GM19438 (cell line): ENCODE measurements around the gene LRRC45.
"Not testable (repeated sequence)": the region's sequence is repeated elsewhere in the genome, so short reads cannot be mapped to it uniquely, and the experiment has no call there.

Experiments used
- ATAC-seq: cut with Tn5 transposase; IDR thresholded peaks from one replicate; pipeline ENCODE4 v1.9.1; 2021; ENCODE audit warnings: low read depth; ENCODE audit not compliant: unreplicated experiment

Gene LRRC45

DNA sequence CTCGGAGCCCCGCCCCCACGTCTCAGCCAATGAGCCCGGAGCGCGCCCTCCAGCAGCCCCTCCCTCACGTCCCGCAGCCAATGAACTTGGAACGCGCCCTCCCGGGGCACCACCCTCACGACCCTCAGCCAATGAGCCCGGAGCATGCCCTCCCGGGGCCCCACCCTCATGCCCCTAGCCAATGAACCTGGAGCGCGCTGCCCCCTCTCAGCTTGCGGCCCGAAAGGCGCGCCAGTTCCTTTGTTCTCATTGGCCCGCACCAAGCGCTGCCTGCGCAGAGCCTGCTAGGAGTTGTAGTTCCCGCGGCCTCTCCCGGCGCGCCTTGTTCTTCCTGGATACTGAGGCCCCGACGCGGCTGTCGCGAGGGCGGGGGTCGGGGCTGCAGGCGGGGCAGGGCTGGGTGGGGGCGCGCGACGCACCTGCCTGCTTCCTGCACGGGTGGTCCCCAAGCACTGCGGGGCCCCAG is at the start of gene LRRC45:
TSS of gene LRRC45 (plus strand) at position 325 of the 466 bp plus-strand sequence. CDS start 339 bp downstream, outside the sequence.
- ATAC-seq: peak; percentile 82

DNA sequence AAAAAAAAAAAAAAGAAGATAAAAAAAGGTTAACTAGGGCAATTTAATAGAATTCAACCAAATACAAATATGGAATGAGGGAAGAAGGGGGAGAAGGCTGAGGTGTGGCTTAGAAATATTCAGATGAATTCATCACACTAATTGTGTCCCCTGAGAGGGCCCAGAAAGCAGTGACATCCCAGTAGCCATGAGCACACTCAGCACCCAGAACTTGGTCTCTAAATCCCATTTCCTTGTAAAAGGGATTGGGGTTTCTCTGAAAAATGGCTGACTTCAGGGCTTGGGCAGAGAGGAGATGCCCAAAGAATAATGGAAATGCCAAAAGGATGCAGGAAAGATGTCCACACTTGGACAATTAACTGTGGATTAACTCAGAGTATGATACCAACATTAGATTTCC is 49.7 kb upstream of the LRRC45 start:
- ATAC-seq: no peak

DNA sequence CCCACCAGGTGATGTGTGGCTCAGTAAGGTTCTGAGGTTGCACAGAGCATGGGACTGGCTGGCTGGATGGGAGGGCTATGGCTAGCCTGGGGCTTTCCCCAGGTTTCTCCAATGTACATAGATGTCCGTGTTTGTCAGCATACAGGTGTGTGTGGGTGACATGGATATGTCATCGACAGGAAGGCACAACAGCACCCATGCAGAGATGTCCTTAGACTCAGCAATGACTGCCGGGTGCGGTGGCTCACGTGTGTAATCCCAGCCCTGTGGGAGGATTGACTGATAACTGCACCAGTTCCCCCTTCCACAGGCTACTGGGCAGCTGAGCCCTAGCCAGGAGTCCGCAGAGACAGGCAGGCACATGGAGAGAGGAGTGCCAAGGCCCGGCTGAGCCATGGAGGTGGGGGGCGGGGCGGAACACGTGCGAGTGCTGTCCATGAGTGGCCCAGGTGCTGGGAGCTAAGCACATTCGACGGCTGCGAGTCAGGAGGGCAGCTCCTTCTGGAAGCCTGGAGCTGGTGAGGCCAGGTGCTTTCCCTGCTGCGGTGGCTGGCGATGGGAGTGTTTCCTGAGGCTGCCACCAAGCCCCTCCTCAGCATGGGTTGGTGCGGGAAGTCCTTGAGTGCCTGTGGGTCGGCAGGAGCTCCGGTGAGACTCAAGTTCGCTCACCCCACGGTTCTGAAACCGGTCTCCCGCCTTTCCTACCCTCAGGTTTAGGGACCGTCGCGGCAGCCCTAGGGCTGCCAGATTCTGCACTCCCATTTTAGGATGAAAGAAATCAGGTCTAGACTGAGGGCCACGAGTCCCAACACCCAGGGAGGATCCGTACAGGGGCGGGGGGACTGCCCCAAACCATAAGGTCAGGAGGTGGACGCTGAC is 46.5 kb upstream of the LRRC45 start:
- ATAC-seq: peak; percentile 10

DNA sequence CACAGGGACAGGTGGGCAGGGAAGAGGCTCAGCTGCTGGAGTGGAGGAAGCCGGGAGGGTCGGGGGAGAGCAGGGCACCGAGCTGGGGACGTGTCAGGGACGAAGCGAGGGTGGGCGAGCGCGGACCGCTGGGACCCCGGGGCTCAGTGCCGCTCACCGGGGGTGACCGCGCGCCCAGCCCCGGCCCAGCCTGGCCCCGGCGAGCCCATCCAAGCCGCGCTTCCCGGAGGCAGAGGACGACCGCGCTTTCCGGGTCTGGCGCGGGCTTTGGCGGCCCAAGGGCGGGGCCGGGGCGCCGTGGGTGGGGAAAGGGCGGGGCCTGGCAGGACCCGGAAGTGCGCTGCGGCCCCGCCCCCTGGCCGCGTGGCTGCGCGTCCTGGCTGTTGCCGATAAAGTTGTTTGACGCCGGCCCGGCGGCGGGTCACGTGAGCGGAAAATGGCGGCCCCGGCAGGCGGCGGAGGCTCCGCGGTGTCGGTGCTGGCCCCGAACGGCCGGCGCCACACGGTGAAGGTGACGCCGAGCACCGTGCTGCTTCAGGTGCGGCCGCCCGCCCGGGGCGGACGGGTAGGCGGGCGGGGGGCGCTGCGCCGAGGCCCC is 45.8 kb upstream of the LRRC45 start, which contains the start of gene ASPSCR1:
TSS of gene ASPSCR1 (plus strand) at position 419 of the 598 bp plus-strand sequence. CDS start at position 437, 18 bp downstream.
- ATAC-seq: peak; percentile 75

DNA sequence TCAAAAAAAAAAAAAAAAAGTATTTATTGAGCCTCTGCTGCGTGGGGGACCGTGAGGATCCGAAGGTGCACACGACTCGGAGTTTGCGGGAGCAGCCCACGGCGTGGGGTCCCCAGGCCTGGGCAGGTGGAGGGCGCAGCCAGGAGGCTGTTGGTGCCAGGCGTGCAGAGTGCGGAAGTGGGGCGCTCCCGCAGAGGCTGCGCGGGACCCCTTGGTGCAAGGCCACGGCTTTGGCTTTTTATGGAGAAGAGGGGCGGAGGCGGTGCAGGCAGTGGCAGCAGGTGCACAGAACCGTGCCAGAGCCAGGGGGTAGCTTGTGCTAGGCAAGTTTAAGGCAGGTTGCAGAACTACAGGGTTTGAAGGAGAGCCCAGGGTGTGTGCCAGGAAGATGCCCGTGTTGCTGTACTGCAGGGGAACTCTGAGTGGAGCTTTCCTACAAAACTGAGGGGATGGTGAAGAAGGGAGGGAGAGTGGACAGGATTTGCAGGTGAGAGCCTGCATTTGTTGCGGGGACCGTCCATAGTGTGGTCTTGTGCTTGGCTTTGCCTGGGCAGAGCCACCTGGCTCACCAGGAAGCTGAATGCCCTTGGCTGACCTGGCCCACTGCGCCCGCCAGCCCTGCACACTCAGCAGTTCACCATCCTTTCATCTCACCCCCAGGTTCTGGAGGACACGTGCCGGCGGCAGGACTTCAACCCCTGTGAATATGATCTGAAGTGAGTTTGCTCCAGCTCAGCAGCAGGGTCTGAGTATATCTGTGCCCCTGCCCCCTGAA is 44.4 kb upstream of the LRRC45 start:
- no peak for ATAC-seq

DNA sequence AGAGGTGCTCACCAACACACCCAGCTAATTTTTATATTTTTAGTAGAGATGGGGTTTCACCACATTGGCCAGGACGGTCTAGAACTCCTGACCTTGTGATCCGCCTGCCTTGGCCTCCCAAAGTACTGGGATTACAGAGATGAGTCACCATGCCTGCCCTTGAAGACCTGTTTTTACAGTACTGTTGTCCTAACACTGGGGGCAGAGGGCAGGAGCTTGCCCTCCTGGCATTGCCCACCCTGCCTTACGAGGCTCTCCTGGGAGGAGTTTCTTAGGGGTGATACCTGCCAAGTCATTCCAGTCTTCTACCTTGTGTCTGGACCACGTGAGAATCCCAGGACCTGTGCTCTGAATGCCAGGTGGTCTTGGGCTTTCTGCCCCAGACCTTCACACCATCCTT is 43.0 kb upstream of the LRRC45 start:
- no peak for ATAC-seq

DNA sequence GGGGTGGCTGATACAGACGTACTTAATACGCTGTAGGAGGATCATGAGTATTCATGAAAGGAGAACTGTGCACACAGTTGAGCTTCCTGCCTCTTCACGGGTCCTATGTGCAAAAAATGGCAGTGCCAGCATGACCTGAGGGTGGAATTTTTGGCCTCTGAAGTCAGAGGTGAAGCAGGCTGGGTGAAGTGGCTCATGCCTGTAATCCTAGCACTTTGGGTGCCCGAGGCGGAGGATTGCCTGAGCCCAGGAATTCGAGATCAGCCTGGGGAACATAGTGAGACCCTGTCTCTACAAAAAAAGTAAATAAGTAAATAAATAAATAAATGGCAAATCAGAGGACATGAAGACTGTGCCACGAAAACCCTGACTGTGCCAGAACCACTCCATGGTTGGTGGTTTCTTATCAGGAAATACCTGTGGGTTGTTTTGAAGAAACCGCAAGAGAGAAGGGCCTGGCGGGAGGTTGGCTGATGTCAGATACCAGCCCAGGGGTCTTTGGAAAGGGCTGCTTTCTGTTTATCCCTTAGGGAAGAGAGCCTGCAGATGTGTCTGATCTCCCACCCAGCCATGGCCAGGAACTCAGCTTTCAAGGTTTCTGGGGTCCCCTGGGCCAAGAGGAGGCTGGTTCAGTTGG is 42.3 kb upstream of the LRRC45 start:
- ATAC-seq: no peak

DNA sequence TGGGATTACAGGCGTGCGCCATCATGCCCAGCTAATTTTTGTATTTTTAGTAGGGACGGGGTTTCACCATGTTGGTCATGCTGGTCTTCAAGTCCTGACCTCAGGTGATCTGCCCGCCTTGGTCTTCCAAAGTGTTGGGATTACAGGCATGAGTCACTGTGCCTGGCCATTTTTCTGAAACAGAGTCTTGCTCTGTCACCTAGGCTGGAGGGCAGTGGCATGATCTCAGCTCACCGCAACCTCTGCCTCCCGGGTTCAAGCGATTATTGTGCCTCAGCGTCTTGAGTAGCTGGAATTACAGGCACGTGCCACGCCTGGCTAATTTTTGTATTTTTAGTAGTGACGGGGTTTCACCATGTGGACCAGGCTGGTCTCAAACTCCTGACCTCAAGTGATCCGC is 41.6 kb upstream of the LRRC45 start:
- not testable (repeated sequence) for ATAC-seq

DNA sequence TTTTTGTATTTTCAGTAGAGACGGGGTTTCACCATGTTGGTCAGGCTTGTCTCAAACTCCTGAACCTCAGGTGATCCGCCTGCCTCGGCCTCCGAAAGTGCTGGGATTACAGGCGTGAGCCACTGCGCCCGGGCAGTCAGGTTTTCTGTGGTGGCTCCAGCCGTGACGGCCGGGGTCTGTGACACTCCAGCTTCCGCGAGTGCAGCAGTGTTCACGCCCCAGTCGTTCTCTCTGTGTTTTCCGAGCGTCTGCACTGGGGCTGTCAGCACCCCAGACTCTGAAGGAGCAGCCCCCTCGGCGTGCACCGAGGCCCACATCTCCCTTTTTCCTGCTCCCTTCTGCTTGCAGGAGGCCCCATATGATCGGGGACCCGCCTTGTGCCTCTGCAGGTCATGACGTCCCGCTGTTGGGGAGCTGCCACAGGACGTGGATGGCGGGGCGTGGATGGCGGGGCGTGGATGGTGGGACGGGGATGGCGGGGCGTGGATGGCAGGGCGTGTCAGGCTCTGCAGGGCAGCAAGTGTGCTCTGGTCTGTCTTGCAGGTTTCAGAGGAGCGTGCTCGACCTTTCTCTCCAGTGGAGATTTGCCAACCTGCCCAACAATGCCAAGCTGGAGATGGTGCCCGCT is 40.0 kb upstream of the LRRC45 start:
- no peak for ATAC-seq

DNA sequence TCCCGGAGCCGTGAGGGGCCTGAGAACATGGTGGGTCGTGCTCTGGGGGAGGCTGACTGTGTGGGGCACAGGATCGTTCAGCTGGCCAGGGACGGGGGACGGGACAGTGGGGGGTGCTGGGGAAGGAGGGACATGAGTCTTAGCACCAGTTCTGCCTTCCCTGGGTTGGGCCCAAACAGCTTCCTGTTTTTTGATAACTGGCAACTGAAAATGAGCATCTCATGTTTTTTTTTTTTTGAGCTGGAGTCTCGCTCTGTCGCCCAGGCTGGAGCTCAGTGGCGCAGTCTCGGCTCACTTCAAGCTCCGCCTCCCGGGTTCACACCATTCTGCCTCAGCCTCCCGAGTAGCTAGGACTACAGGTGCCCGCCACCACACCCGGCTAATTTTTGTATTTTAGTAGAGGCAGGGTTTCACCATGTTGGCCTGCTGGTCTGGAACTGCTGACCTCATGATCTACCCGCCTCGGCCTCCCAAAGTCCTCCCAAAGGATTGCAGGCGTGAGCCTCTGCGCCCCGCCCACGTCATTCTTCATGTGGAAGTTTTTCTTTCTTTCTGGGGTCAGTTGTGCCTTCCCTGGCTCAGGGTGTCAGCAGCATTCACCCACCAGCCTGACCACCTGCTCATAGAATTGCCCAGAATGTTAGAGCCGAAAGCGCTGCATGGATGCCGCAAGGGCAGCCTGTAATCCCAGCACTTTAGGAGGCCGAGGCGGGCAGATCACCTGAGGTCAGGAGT is 39.3 kb upstream of the LRRC45 start:
- no peak for ATAC-seq

DNA sequence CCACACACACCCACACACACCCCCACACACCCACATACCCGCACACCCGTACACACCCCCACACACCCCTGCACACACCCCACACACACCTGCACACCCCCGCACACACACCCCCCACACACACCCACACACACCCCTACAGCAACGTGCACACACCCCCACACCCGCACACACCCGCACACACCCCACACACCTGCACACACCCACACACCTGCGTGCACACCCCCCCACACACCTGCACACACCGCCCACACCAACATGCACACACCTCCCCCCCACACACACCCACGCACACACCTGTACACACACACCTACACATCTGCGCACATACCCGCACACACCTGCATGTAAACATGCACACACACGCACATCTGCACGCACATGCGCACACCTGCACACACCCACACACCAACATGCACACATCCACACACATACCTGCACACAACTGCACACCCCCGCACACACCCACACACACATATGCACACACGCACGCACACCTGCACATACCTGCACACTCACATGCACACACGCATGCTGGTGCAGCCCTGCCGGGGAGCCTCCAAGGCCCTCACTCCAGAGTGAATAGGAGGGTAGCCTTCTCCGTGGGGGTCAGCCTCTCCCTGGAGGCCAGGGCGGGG is 38.2 kb upstream of the LRRC45 start:
- ATAC-seq: no peak

DNA sequence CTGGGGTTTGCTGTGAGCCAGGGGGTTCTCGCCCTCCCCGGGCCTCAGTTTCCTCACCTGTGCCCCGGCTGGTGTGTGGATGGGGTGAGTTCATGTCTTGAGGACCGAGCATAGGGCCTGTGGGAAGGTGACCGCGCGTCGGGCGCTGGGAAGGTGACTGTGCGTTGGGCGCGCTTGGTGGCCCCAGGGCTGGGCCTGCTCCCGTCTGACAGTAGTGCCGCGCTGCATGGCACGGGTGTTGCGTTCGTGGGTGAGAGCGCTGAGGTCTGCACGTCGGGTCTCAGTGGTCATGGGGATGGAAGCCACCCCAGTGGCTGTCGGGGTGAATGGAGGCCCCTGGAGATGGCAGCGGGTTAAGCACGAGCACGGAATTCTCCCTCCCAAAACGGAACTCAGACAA is 36.5 kb upstream of the LRRC45 start:
- ATAC-seq: no peak

DNA sequence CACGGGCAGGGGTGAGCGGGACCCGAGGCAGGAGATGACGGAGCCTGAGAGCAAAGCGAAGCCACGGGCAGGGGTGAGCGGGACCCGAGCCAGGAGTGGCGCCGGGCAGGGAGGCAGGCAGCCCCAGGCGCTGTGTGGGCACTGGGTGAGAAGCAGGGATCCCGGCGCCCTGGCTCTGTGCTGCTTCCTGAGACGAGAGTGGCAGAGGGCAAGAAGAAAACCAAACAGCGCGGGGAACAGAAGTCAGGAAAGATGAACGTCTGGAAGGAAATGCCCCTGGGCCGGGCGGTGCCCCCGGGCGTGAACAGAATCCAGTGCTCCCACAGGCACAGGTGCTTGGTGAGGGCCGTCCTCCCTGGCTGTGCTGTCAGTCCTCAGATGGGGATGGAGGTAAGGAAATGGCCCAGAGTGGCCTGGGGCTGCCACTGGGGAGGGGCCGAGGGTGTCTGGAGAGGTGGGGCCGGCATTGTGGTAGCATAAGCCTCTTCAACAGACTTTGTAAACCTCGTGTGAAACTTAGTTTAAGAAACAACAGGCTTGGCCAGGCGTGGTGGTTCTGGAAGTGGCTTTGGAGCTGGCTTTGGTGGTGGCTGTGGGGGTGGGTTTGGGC is 35.8 kb upstream of the LRRC45 start:
- ATAC-seq: no peak

DNA sequence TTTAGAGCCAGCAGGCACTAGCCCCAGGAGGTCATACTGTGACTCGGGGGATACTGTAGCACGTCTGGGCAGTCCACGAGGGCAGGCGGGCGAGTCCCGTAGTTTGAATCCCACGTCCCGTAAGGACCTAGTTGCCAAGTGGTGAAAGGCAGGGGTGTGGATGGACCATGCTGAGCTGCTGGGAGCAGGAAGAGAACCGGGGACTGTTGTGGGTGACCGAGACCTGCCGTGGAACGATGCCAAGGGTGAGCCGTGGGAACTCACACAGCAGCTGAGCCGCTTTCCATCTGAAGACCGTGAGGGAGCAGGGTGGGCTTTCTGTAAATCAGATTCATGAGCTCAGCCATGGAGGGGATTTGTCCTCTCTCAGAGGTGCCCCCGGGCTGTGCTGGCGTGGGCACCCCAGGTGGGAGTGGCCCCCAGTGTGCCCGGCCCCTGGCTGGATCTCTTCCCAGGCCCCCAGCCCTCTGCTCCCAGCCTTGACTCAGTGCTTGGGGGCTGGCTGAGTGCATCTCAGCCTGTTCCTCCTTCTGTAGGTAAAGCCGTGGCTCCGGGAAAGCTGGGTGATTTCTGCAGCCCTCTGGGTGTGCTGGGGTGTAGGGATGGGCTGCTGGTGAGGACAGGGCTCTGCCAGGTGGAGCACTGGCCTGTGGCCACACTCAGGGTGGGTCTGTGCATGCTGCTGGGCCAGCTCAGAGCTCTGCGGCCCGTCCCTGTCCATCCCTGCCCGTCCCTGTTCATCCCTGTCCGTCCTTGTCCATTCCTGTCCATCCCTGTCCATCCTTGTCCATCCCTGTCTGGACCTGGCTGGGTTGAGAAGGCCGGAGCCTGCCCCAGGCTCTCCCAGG is 32.0 kb upstream of the LRRC45 start:
- ATAC-seq: no peak

DNA sequence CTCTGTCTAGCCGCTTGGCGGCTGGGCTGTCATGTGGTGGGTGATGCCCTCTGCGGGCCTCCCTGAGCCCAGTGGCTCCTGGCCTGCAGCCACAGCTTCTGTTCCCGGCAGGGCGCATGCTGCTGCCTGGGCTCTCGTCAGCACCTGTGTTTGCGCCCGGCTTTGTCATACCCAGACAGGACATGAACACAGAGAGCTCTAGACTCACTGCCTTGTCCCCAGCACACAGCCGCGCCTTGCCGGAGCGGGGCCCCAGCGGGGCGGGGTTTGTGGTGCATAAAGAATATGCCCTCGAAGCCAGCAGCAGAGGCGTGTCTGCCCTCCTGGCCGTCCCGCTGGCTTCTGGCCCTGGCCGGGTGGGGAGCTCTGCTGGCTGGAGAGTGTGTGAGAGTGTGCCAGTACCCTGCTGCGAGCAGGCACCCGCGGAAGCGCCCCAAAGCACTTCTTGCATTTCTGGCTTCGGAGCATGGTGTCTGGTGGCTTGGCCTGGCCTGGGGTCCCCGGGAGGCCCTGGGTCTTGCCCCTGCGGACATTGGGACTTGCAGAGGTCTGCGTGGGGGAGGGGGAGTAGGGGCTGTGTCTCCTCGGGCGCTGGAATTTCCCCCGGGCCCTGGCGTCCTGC is 31.3 kb upstream of the LRRC45 start:
- ATAC-seq: no peak

DNA sequence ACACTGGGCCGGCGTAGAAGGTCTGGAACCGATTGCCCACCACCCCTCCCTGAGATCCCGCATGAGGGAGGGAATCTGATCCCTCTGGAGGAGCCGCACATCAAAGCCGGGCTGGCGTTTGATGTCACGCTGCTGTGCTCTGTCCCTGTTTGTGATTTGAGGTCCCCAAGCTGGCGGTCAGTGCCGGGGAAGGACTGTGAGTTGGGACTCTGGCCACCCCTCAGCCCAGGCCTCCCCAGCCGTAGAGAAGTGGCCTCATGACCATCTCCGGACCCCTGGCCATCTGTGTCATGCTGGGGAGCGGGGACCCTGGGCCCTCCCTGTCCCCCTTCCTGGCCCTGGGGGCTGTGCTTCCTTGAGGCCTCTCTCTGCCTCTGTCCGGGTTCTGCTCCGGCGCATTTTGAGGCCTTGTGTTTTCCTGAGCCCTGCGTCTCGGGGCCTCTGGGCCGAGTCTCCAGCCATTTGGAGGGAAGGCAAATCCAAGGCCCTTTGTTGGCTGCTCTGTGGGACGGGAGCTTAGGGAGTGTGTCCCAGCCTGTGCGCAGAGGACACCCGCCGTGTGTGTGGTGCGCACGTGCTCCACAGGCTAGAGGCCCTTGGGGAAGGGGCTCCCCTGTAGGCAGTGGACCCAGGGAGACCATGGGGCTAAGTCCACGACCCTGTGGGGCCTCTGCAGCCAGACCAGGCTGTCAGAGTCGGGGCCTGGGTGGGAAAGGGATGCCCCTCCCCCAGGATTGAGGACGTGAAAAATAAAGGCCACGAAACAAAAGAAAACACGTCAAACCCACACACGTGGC is 30.6 kb upstream of the LRRC45 start:
- no peak for ATAC-seq
